Measurements from ENCODE around the gene UCKL1.
"Not testable (repeated sequence)": the region's sequence is repeated elsewhere in the genome, so short reads cannot be mapped to it uniquely, and the experiment has no call there.

Gene UCKL1

GRCh38 chr20:63979229-63979556, 23.0 kb upstream of the UCKL1 start:
- H3K27me3 ChIP-seq (ENCODE audit: control insufficient read depth in 2 of 2, insufficient read depth in 2 of 2, low read length in 2 of 2), result peaks cover 0 to 3% of the 10 kb centered on the region in 2 donors
- no peaks in the 10 kb centered on the region for H3K9me3 ChIP-seq (ENCODE audit: control insufficient read depth in 2 of 2, low read length in 2 of 2)
- H3K27ac ChIP-seq (ENCODE audit: low read depth in 2 of 2, low read length in 2 of 2), result peak overlapping the region; percentile 64 to 90
- H3K36me3 ChIP-seq (ENCODE audit: control insufficient read depth in 2 of 2, insufficient read depth in 2 of 2, low read length in 2 of 2), result peaks cover 0 to 19% of the 10 kb centered on the region in 2 donors
- H3K4me3 ChIP-seq (ENCODE audit: low read length in 2 of 2), result peak overlapping the region; percentile 68
- peak overlapping the region; percentile 60 to 75 for H3K9ac ChIP-seq (ENCODE audit: low read depth in 1 of 2, low read length in 2 of 2)
- H3K4me1 ChIP-seq (ENCODE audit: control insufficient read depth in 2 of 2, insufficient read depth in 2 of 2, low read length in 2 of 2), result peaks cover 23 to 32% of the 10 kb centered on the region in 2 donors

GRCh38 chr20:63978319-63979228, 22.4 kb upstream of the UCKL1 start:
- H3K27me3 ChIP-seq (ENCODE audit: control insufficient read depth in 2 of 2, insufficient read depth in 2 of 2, low read length in 2 of 2), result peaks cover 0 to 3% of the 10 kb centered on the region in 2 donors
- peaks cover 25 to 34% of the 10 kb centered on the region in 2 donors for H3K4me1 ChIP-seq (ENCODE audit: control insufficient read depth in 2 of 2, insufficient read depth in 2 of 2, low read length in 2 of 2)

GRCh38 chr20:63977739-63978276, 21.6 kb upstream of the UCKL1 start:
- peak overlapping the region in 1 of 2 donors; percentile 90 for H3K27ac ChIP-seq (ENCODE audit: low read depth in 2 of 2, low read length in 2 of 2)
- H3K36me3 ChIP-seq (ENCODE audit: control insufficient read depth in 2 of 2, insufficient read depth in 2 of 2, low read length in 2 of 2), result peaks cover 0 to 9% of the 10 kb centered on the region in 2 donors
- H3K4me3 ChIP-seq (ENCODE audit: low read length in 2 of 2), result no peak overlapping the region
- peaks cover 29 to 37% of the 10 kb centered on the region in 2 donors for H3K4me1 ChIP-seq (ENCODE audit: control insufficient read depth in 2 of 2, insufficient read depth in 2 of 2, low read length in 2 of 2)
- H3K9me3 ChIP-seq (ENCODE audit: control insufficient read depth in 2 of 2, low read length in 2 of 2), result no peaks in the 10 kb centered on the region
- peaks cover 0 to 3% of the 10 kb centered on the region in 2 donors for H3K27me3 ChIP-seq (ENCODE audit: control insufficient read depth in 2 of 2, insufficient read depth in 2 of 2, low read length in 2 of 2)
- no peak overlapping the region for H3K9ac ChIP-seq (ENCODE audit: low read depth in 1 of 2, low read length in 2 of 2)

More at GRCh38 chr20:63978319-63979228, 22.4 kb upstream of the UCKL1 start:
- H3K4me3 ChIP-seq (ENCODE audit: low read length in 2 of 2), result peak overlapping the region; percentile 68
- peak overlapping the region; percentile 60 to 75 for H3K9ac ChIP-seq (ENCODE audit: low read depth in 1 of 2, low read length in 2 of 2)
- H3K27ac ChIP-seq (ENCODE audit: low read depth in 2 of 2, low read length in 2 of 2), result peak overlapping the region; percentile 64 to 90
- H3K36me3 ChIP-seq (ENCODE audit: control insufficient read depth in 2 of 2, insufficient read depth in 2 of 2, low read length in 2 of 2), result peaks cover 0 to 14% of the 10 kb centered on the region in 2 donors
- H3K9me3 ChIP-seq (ENCODE audit: control insufficient read depth in 2 of 2, low read length in 2 of 2), result no peaks in the 10 kb centered on the region

- peaks cover 0 to 4% of the 10 kb centered on the region in 2 donors for H3K36me3 ChIP-seq (ENCODE audit: control insufficient read depth in 2 of 2, insufficient read depth in 2 of 2, low read length in 2 of 2)
- H3K27ac ChIP-seq (ENCODE audit: low read depth in 2 of 2, low read length in 2 of 2), result peak overlapping the region in 1 of 2 donors; percentile 90
- H3K9ac ChIP-seq (ENCODE audit: low read depth in 1 of 2, low read length in 2 of 2), result no peak overlapping the region
- no peaks in the 10 kb centered on the region for H3K9me3 ChIP-seq (ENCODE audit: control insufficient read depth in 2 of 2, low read length in 2 of 2)
- H3K4me3 ChIP-seq (ENCODE audit: low read length in 2 of 2), result no peak overlapping the region
- H3K27me3 ChIP-seq (ENCODE audit: control insufficient read depth in 2 of 2, insufficient read depth in 2 of 2, low read length in 2 of 2), result peaks cover 0 to 3% of the 10 kb centered on the region in 2 donors
- peaks cover 29 to 34% of the 10 kb centered on the region in 2 donors for H3K4me1 ChIP-seq (ENCODE audit: control insufficient read depth in 2 of 2, insufficient read depth in 2 of 2, low read length in 2 of 2)
Measured at GRCh38 chr20:63976980-63977738, 20.9 kb upstream of the UCKL1 start.

- not testable (repeated sequence) for H3K9me3 ChIP-seq (ENCODE audit: control insufficient read depth in 2 of 2, low read length in 2 of 2); H3K9ac ChIP-seq (ENCODE audit: low read depth in 1 of 2, low read length in 2 of 2); H3K36me3 ChIP-seq (ENCODE audit: control insufficient read depth in 2 of 2, insufficient read depth in 2 of 2, low read length in 2 of 2); H3K27me3 ChIP-seq (ENCODE audit: control insufficient read depth in 2 of 2, insufficient read depth in 2 of 2, low read length in 2 of 2); H3K27ac ChIP-seq (ENCODE audit: low read depth in 2 of 2, low read length in 2 of 2); H3K4me3 ChIP-seq (ENCODE audit: low read length in 2 of 2)
- peaks cover 22 to 30% of the 10 kb centered on the region in 2 donors for H3K4me1 ChIP-seq (ENCODE audit: control insufficient read depth in 2 of 2, insufficient read depth in 2 of 2, low read length in 2 of 2)
Measured at GRCh38 chr20:63976511-63976910, 20.3 kb upstream of the UCKL1 start.

GRCh38 chr20:63974402-63975200, 18.4 kb upstream of the UCKL1 start:
- peaks cover 0 to 4% of the 10 kb centered on the region in 2 donors for H3K36me3 ChIP-seq (ENCODE audit: control insufficient read depth in 2 of 2, insufficient read depth in 2 of 2, low read length in 2 of 2)
- H3K9ac ChIP-seq (ENCODE audit: low read depth in 1 of 2, low read length in 2 of 2), result no peak overlapping the region
- H3K4me3 ChIP-seq (ENCODE audit: low read length in 2 of 2), result no peak overlapping the region
- H3K27me3 ChIP-seq (ENCODE audit: control insufficient read depth in 2 of 2, insufficient read depth in 2 of 2, low read length in 2 of 2), result peaks cover 7 to 8% of the 10 kb centered on the region in 2 donors
- H3K9me3 ChIP-seq (ENCODE audit: control insufficient read depth in 2 of 2, low read length in 2 of 2), result no peaks in the 10 kb centered on the region
- peaks cover 11 to 18% of the 10 kb centered on the region in 2 donors for H3K4me1 ChIP-seq (ENCODE audit: control insufficient read depth in 2 of 2, insufficient read depth in 2 of 2, low read length in 2 of 2)
- no peak overlapping the region for H3K27ac ChIP-seq (ENCODE audit: low read depth in 2 of 2, low read length in 2 of 2)

GRCh38 chr20:63973636-63974401, 17.6 kb upstream of the UCKL1 start:
- H3K36me3 ChIP-seq (ENCODE audit: control insufficient read depth in 2 of 2, insufficient read depth in 2 of 2, low read length in 2 of 2), result peaks cover 0 to 4% of the 10 kb centered on the region in 2 donors
- H3K4me1 ChIP-seq (ENCODE audit: control insufficient read depth in 2 of 2, insufficient read depth in 2 of 2, low read length in 2 of 2), result peaks cover 11 to 20% of the 10 kb centered on the region in 2 donors
- H3K27ac ChIP-seq (ENCODE audit: low read depth in 2 of 2, low read length in 2 of 2), result no peak overlapping the region
- H3K9me3 ChIP-seq (ENCODE audit: control insufficient read depth in 2 of 2, low read length in 2 of 2), result no peaks in the 10 kb centered on the region
- H3K4me3 ChIP-seq (ENCODE audit: low read length in 2 of 2), result peak overlapping the region; percentile 44
- no peak overlapping the region for H3K9ac ChIP-seq (ENCODE audit: low read depth in 1 of 2, low read length in 2 of 2)
- H3K27me3 ChIP-seq (ENCODE audit: control insufficient read depth in 2 of 2, insufficient read depth in 2 of 2, low read length in 2 of 2), result peaks cover 7 to 10% of the 10 kb centered on the region in 2 donors

- Histone ChIP-seq H3K9me3 (ENCODE audit: control insufficient read depth in 2 of 2, low read length in 2 of 2) (no peaks in the 10 kb centered on the region), H3K27ac (ENCODE audit: low read depth in 2 of 2, low read length in 2 of 2) (no peak overlapping the region), H3K9ac (ENCODE audit: low read depth in 1 of 2, low read length in 2 of 2) (no peak overlapping the region), H3K36me3 (ENCODE audit: control insufficient read depth in 2 of 2, insufficient read depth in 2 of 2, low read length in 2 of 2) (peaks cover 0 to 4% of the 10 kb centered on the region in 2 donors), H3K4me1 (ENCODE audit: control insufficient read depth in 2 of 2, insufficient read depth in 2 of 2, low read length in 2 of 2) (peaks cover 6 to 21% of the 10 kb centered on the region in 2 donors), H3K27me3 (ENCODE audit: control insufficient read depth in 2 of 2, insufficient read depth in 2 of 2, low read length in 2 of 2) (peaks cover 7 to 11% of the 10 kb centered on the region in 2 donors), H3K4me3 (ENCODE audit: low read length in 2 of 2) (no peak overlapping the region)
Measured at GRCh38 chr20:63973160-63973479, 16.9 kb upstream of the UCKL1 start.

All from mucosa of rectum (tissue), 2 donors.